Esophagus squamous epithelium (tissue), 5 donors: Measurements from ENCODE around the gene RUSF1. TPM values are rescaled to one million over a fixed set of nuclear protein-coding genes. Genes with fewer than 3 reads are reported as not detected.

Experiments
- DNase-seq: peaks from one replicate; lab custom pipeline; 2025; lab: John Stamatoyannopoulos, UW
- H3K27ac ChIP-seq, 4 donors: fragments of 200-600 bp; sonication (generic); one replicate each; pipeline ENCODE4 v1.5.1; 2016 to 2019; ENCODE audit warnings: mild to moderate bottlenecking in 1 of 4
- H3K27me3 ChIP-seq, 4 donors: fragments of 200-600 bp; sonication (generic); 1 replicate in 3 of 4; 2 replicates in 1 of 4; pipeline versions ENCODE4 v1.5.1 to v1.6.0; 2017 to 2021; ENCODE audit warnings: antibody characterized with exemption in 1 of 4
- H3K36me3 ChIP-seq, 3 donors: fragments of 200-600 bp; sonication (generic); one replicate each; pipeline ENCODE4 v1.5.1; 2016 to 2019
- H3K4me1 ChIP-seq, 3 donors: fragments of 200-600 bp; sonication (generic); one replicate each; pipeline ENCODE4 v1.5.1; 2017 to 2019
- H3K4me3 ChIP-seq, 4 donors: fragments of 200-600 bp; sonication (generic); 1 replicate in 3 of 4; 2 replicates in 1 of 4; pipeline ENCODE4 v1.5.1; 2016 to 2019; ENCODE audit warnings: mild to moderate bottlenecking in 2 of 4, moderate library complexity in 1 of 4
- H3K9me3 ChIP-seq, 3 donors: fragments of 200-600 bp; sonication (generic); one replicate each; pipeline ENCODE4 v1.5.1; 2016 to 2019
- CTCF ChIP-seq, 6 experiments: fragments of 450-650 bp in 4 of 6; fragments of 200-600 bp in 2 of 6; sonication (generic) in 2 of 6; IDR thresholded peaks; one replicate each; pipeline ENCODE4 v1.5.1; 2016 to 2019; ENCODE audit warnings: antibody characterized with exemption in 6 of 6, mild to moderate bottlenecking in 4 of 6, moderate library complexity in 4 of 6
- POLR2A ChIP-seq, 4 donors: fragments of 450-650 bp; IDR thresholded peaks; one replicate each; pipeline ENCODE4 v1.6.1; 2017; ENCODE audit warnings: antibody characterized with exemption in 4 of 4, mild to moderate bottlenecking in 4 of 4, moderate library complexity in 3 of 4
- whole genome bisulfite sequencing, 2 donors: methylation state at CpG; one replicate each; pipeline ENCODE4 v1.1.5; 2018; 5-methylcytosine and 5-hydroxymethylcytosine counted together
- intact Hi-C: fragments of 100-400 bp; cut with DNase I; formaldehyde crosslinking; loops from one replicate; pipeline ENCODE4 v1.15.0; 2022
- total RNA-seq, 4 donors: library from RNA; depleted of rRNA; stranded (reverse); fragments of >200 nt; gene quantifications; one replicate each; pipeline ENCODE4 v1.1.0, GENCODE V29; 2016
- donor health status: DM: yes; HTN: yes; CAD: no.

Gene RUSF1
- total RNA-seq, 4 donors from 2014 or later: 33.7 to 52.3 (median 39.1) TPM

- no peaks in the 10 kb centered on the region for H3K27me3 ChIP-seq
- no peak overlapping the region for H3K27ac ChIP-seq
- no peaks in the 10 kb centered on the region for H3K9me3 ChIP-seq
- peaks cover 27 to 60% (median 37%) of the 10 kb centered on the region in 3 donors for H3K36me3 ChIP-seq
- H3K4me1 ChIP-seq: peaks cover 17 to 28% (median 18%) of the 10 kb centered on the region in 3 donors
- no peak overlapping the region for H3K4me3 ChIP-seq
- TF ChIP-seq CTCF (IDR thresholded peaks at IDR 0.05) (no peak), POLR2A (IDR thresholded peaks at IDR 0.05) (no peak)
- WGBS, 2 donors: 88 to 90% methylated on average over 2 to 21 of the region's 35 CpGs
- DNase-seq: no peak
- intact Hi-C loops: no loop called here
These were observed 46.0 kb downstream of the RUSF1 start for GRCh38 chr16:31461921-31462804.

DNA sequence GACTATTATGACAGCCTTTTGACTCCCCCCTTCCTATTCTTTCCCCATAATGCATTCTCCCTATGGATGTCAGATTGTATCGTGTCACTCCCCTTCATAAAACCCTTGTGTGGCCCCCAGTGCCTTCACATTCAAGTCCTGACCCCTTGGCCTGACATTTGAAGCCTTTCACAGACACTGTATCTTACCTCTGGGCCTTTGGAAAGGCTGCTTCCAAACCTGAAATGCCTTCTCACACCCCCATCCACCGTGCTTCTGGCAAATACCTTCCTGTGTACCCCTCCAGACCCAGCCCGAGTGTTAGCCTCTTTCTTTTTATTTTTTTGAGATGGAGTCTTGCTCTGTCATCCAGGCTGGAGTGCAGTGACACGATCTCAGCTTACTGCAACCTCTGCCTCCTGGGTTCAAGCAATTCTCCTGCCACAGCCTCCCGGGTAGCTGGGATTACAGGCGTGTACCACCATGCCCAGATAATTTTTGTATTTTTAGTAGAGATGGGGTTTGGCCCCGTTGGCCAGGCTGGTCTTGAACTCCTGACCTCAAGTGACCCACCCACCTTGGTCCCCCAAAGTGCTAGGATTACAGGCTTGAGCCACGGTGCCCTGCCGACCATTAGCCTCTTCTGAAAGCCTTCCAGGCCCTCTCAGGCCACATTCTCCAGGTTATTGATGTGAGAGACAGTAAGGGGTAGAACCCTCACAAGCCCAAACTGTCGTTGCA lies 46.8 kb downstream of the RUSF1 start:
- peaks cover 22 to 52% (median 36%) of the 10 kb centered on the region in 3 donors for H3K36me3 ChIP-seq
- no peak for TF ChIP-seq POLR2A (IDR thresholded peaks at IDR 0.05)
- TF ChIP-seq CTCF (IDR thresholded peaks at IDR 0.05): no peak
- peak overlapping the region in 1 of 4 donors; percentile 81 for H3K27ac ChIP-seq
- H3K4me3 ChIP-seq: no peak overlapping the region
- peaks cover 25 to 36% (median 25%) of the 10 kb centered on the region in 3 donors for H3K4me1 ChIP-seq
- WGBS, 2 donors: 79 to 80% methylated on average over 6 to 9 of the region's 10 CpGs
- no peak for DNase-seq
- H3K27me3 ChIP-seq: no peaks in the 10 kb centered on the region
- no peaks in the 10 kb centered on the region for H3K9me3 ChIP-seq
- intact Hi-C loops: no loop called here

DNA sequence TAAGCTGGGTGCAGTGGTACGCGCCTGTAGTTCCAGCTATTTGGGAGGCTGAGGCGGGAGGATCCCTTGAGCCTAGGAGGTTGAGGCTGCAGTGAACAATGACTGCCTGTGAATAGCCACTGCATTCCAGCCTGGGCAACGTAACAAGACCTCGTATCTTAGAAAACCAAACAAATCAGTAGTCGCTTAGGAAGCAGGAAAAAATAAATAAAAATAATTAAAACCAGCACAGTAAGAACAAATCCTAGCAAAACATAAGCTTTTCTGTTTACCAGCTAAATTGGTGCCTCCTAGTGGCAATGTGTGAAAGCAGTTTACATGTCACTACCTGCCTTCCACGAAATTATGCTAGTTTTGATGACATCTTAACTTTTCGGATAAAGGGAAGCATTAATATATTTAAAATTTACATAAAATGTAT lies 47.6 kb downstream of the RUSF1 start:
- WGBS, 2 donors: 40 to 49% methylated on average over 8 of the region's 8 CpGs
- intact Hi-C loops: no loop called here
- TF ChIP-seq POLR2A (IDR thresholded peaks at IDR 0.05): no peak
- peak; percentile 32 to 67 (median 57) for TF ChIP-seq CTCF (IDR thresholded peaks at IDR 0.05)
- H3K4me1 ChIP-seq: peaks cover 30 to 44% (median 32%) of the 10 kb centered on the region in 3 donors
- peak overlapping the region; percentile 74 to 91 (median 78) for H3K4me3 ChIP-seq
- no peak for DNase-seq
- H3K27me3 ChIP-seq: no peaks in the 10 kb centered on the region
- peak overlapping the region; percentile 81 to 99 (median 99) for H3K27ac ChIP-seq
- H3K9me3 ChIP-seq: no peaks in the 10 kb centered on the region
- H3K36me3 ChIP-seq: peaks cover 14 to 48% (median 28%) of the 10 kb centered on the region in 3 donors

- Histone ChIP-seq H3K9me3 (no peaks in the 10 kb centered on the region), H3K4me3 (peak overlapping the region; percentile 74 to 91 (median 78)), H3K36me3 (peaks cover 13 to 42% (median 22%) of the 10 kb centered on the region in 3 donors), H3K27me3 (no peaks in the 10 kb centered on the region), H3K27ac (peak overlapping the region; percentile 98 to 99 (median 99)), H3K4me1 (peaks cover 30 to 50% (median 36%) of the 10 kb centered on the region in 3 donors)
- intact Hi-C loops: no loop called here
- TF ChIP-seq POLR2A (IDR thresholded peaks at IDR 0.05) (no peak), CTCF (IDR thresholded peaks at IDR 0.05) (peak in 1 of 6 experiments; percentile 41)
- WGBS, 2 donors: 4 to 7% methylated on average over 15 to 24 of the region's 61 CpGs
- peak; percentile 95 for DNase-seq
These were observed 48.3 kb downstream of the RUSF1 start for GRCh38 chr16:31459687-31460581.
